Measurements from ENCODE around the gene NDUFV1.
"Not testable (repeated sequence)": the region's sequence is repeated elsewhere in the genome, so short reads cannot be mapped to it uniquely, and the experiment has no call there.

The NDUFV1 gene

DNA sequence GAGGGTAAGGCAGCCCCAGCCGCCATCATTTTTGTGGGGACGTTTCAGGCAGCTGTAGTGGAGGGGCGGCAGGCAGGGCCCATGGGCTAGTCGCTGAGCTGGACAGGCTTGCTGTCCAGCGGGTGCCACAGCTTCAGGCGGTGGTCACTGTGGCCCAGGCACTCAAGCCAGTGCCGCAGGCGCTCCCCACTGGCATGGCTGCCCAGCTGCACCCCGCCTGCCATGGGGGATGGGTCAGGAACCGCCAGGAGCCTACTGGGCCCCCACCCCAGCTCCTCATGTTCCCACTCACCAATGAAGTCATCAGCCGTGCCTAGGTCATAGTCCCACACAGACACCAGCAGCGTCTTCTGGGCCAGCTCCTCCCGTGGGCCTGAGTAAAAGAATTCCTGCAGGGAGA lies 6.0 kb downstream of the NDUFV1 start:
- DNase-seq: no peak

DNA sequence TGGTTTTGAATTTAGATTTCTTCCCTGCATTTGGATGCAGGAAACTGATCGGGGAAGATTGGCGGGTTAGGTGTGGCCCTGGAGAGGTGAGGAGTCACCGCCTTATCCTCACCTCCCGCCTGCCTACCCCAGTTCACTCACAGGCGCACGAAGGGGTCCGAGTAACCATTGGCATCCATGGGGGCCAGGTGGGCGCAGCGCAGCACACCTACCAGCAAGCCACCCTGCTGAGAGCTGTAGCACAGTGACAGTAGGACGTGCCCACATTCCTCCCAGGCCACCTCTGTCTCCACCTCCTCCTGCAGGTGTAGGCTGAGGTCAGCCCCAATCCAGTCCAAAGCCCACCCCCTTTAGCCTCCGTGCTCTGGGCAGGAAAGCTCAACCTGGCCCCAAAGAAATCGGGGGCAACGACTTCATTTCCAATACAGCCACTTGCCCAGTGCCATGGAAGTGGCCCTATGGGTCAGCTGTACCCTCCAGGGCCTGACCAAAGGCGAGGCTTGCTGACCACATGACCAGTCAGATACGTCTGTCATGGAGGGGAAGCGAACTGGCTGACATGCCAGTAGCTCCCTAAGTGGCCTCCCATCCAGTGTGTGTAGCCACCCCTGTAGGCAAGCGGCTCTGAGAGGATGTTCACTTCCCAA lies 6.7 kb downstream of the NDUFV1 start:
- no peak for DNase-seq

DNA sequence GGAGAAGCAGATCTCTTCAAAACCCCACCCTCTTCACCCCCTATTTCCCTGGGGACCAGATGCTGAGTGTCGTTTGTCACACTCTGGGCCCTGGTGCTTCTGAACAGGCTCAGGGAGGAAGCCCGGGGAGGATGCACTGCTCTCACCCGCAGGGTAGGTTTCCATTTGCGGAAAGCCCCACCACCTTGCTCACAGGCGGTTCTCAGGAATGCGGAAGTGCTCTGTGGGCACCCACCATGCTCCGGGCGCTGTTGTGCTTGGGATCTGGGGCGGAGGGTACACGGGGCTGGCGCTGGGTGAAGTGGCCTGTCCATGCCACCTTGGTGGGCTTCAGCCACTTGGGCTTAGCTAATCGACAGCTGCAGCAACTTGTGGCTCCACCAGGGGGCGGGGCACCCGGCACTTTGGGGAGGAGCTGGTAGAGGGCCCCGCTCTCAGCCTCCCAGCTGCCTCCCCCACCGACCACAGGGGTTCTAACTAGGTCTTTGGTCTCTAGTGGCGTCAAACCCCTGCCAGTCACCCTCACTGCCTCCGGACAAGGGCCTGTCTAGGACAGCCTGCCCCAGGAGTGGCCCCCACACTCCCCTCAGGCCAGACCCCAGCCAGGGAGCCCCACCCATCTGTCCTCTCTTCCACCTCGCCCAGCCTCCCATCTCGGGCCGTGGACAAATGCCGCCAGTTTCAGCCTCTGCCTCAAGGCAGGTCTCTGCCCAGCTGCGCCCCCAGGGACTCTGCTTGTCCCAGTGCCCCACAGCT lies 7.4 kb downstream of the NDUFV1 start:
- DNase-seq: peak; percentile 90

DNA sequence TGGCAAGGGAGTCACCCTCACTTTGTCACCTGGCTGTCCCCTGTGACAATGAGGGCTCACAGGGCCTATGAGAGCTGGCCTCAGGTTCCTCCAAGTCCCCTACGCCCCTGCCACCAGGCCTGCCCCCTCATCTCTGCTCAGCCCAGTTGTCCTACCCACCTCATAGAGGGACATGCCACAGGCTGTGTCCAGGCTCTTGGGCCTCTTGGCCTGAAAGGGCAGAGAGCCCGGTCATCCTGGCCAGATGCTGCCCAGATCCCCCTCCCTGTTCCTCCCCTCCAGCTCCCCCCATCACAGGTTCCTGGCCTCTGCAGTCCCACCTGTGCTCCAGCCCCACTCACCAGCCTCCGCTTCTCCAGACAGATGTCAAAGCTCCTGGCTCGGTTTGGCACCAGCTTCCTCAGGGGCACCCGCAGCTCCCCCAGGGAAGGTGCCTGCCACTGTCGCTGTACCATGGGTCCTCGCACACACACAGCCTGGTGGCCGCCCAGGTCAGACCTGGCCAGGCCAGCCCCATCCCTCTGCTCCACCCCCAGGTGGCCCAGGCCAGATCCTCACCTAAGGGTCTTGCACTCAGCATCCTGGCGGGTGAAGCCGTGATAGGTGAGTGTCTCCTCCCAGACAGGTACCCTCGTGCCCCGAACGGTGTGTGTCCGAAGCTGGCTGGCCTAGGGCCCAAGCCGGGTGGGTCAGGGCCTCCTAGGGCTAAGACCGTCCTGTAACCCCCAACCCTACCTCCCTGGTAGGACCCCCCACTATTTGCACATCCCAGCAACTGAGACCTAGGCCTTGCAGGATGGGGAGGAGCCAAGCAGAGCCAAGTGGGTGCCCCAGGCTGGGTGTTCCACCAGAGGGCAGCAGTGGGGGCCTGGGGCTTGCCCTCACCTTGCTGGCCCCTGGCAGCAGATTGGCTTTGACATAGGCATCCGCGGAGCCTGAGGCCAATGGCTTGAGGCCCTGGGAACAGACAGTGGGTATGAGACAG lies 8.3 kb downstream of the NDUFV1 start:
- DNase-seq: peak; percentile 60

DNA sequence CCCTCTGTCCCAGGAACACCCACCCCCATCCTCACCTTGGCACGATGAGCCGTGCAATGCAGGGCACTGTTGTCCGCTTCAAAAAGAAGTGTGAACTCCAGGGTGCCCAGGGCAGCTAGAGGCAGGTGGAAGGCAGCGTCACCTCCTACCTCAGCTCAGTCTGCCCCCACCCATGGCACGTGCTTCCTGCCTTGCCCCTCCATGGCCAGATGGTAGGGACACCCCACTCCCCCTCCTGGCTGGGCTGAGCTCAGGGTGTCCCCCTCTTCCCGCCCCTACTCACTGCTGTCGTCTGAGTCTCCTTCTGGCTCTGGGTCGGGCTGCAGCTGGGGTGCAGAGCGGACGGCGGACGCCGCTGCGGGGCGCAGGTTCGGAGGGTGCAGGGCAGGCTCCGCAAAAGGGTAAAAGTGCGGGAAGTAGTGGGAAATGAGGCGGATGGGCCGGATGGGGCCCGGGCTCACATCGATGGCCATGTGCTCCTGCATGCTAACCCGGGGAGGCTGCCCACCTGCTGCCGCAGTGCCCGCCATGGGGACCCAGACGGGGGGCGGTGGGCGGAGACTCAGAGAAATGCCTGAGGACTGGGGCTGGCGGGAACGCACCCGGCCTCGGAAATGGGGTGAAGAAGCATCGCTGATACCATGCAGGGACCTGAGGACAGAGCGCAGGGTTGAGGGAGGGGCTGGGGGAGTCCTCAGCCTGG lies 9.1 kb downstream of the NDUFV1 start:
- peak; percentile 36 for DNase-seq

DNA sequence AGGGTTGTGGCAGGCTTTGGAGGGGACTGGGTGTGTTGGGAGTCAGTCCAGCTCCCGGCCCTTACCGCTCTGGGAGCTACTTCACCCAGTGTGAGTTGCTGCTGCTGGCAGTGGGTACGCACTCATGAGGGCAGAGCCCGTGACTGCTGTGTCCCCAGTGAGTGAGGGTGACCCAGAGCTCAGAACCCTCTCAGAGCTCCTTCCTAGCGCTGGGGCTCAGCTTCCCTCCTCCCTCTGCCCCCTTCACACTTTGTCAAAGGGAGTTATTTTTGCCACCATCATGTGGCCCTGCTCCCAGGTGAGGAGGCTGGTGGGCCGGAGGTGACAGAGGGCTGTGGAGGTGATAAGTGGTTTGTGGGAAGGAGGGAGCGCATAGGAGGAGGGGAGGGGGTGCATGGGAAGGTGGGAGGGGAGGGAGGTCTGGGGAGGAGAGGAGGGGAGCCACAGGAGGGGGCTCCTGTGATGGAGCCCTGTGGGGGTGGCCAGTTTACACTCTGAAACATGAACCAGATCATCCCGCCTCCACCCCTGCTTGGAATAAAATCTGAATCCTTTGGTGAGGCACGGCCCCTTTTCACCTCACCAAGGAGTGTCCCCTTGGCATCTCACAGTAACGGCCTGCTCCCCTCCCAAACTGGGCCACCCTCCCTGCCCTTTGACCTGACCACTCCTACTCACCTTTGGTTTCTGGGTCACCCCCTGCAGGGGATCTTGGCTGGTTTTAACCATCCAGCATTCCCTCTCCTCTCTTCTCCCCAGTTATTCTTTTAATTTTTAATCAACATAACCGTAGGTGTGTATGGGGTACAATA lies 9.9 kb downstream of the NDUFV1 start:
- no peak for DNase-seq

DNA sequence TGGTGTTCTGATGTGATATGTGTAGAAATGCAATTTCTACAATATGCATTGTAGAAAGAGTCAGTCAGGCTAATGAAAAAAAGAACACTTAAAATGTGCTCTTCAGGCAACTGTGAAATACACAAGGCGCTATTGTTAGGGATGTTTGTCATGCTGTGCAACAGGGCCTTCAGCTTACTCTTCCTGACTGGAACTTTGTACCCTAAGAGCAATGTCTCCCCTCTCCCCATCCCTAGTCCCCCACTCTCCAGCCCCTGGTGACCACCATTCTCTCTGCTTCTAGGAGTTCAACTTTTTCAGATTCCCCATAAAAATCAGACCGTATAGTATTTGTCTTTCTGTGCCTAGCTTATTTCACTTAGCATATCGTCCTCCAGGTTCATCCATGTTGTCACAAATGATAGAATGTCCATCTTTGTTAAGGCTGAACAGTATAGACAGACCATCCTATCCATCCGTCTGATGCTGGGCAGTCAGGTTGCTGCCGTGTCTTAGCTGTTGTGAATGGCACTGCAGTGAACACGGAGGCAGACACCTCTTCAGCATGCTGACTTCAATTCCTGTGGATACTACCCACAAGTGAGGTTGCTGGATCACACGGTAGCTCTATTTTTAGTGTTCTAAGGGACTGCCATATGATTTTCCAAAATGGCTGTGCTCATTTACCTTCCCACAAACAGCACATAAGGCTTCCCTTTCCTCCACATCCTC lies 10.7 kb downstream of the NDUFV1 start:
- DNase-seq: no peak

DNA sequence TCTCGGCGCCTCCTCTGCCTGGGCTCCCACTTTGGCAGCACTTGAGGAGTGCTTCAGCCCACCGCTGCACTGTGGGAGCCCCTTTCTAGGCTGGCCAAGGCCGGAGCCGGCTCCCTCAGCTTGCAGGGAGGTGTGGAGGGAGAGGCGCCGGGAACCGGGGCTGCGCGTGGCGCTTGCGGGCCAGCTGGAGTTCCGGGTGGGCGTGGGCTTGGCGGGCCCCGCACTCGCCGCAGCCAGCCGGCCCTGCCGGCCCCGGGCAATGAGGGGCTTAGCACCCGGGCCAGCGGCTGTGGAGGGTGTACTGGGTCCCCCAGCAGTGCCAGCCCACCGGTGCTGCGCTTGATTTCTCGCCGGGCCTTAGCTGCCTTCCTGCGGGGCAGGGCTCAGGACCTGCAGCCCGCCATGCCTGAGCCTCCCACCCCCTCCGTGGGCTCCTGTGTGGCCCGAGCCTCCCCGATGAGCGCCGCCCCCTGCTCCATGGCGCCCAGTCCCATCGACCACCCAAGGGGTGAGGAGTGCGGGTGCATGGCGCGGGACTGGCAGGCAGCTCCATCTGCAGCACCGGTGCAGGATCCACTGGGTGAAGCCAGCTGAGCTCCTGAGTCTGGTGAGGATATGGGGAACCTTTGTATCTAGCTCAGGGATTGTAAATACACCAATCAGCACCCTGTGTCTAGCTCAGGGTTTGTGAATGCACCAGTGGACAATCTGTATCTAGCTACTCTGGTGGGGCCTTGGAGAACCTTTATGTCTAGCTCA lies 12.3 kb downstream of the NDUFV1 start:
- DNase-seq: not testable (repeated sequence)

DNA sequence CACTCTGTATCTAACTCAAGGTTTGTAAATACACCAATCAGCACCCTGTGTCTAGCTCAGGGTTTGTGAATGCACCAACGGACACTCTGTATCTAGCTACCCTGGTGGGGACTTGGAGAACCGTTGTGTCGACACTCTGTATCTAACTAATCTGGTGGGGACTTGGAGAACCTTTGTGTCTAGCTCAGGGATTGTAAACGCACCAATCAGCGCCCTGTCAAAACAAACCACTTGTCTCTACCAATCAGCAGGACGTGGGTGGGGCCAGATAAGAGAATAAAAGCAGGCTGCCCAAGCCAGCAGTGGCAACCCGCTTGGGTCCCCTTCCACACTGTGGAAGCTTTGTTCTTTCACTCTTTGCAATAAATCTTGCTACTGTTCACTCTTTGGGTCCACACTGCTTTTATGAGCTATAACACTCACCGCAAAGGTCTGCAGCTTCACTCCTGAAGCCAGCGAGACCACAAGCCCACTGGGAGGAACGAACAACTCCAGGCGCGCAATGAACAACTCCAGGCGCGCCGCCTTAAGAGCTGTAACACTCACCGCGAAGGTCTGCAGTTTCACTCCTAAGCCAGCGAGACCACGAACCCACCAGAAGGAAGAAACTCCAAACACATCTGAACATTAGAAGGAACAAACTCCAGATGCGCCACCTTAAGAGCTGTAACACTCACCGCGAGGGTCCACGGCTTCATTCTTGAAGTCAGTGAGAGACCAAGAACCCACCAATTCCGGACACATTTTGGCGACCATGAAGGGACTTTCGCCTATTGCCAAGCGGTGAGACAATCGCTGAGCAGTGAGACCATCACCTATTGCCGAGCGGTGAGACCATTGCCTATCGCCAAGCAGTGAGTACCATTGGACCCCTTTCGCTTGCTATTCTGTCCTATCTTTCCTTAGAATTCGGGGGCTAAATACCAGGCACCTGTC lies 13.2 kb downstream of the NDUFV1 start:
- not testable (repeated sequence) for DNase-seq

DNA sequence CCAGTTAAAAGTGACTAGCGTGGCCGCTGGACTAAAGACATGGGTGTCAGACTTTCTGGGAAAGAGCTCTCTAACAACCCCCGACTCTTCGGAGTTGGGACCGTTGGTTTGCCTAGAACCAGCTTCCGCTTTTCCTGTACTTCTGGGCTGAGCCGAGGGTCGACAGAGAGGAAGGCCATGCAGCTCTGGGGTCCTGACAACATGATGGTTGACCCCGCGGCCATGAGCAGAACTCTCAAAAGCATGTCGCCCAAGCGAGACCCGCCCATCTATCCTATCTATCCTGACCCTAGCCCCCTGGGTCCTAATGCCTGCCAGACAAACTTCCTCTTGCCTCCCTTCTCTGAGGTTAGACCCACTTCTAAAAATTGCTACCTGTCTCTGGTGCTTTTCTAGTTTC lies 13.9 kb downstream of the NDUFV1 start:
- DNase-seq: not testable (repeated sequence)

DNA sequence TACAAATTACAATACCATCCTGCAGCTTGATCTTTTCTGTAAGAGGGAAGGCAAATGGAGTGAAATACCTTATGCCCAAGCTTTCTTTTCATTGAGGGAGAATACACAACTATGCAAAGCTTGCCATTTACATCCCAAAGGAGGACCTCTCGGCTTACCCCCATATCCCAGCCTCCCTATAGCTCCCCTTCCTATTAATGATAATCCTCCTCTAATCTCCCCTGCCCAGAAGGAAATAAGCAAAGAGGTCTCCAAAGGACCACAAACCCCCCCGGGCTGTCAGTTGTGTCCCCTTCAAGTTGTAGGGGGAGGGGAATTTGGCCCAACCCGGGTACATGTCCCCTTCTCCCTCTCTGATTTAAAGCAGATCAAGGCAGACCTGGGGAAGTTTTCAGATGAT lies 15.2 kb downstream of the NDUFV1 start:
- DNase-seq: not testable (repeated sequence)

DNA sequence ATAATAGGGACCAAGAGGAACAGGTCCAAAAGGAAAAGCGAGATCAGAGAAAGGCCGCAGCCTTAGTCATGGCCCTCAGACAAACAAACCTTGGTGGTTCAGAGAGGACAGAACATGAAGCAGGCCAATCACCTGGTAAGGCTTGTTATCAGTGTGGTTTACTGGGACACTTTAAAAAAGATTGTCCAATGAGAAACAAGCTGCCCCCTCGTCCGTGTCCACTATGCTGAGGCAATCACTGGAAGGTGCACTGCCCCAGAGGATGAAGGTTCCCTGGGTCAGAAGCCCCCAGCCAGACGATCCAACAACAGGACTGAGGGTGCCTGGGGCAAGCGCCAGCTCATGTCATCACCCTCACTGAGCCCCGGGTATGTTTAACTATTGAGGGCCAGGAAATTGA lies 16.2 kb downstream of the NDUFV1 start:
- DNase-seq: not testable (repeated sequence)

DNA sequence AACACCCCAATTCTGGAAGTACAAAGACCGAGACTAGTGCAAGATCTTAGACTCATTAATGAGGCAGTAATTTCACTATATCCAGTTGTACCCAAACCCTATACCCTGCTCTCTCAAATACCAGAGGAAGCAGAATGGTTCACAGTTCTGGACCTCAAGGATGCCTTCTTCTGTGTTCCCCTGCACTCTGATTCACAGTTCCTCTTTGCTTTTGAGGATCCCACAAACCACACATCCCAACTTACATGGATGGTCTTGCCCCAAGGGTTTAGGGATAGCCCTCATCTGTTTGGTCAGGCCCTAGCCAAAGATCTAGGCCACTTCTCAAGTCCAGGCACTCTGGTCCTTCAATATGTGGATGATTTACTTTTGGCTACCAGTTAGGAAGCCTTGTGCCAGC lies 17.1 kb downstream of the NDUFV1 start:
- not testable (repeated sequence) for DNase-seq

DNA sequence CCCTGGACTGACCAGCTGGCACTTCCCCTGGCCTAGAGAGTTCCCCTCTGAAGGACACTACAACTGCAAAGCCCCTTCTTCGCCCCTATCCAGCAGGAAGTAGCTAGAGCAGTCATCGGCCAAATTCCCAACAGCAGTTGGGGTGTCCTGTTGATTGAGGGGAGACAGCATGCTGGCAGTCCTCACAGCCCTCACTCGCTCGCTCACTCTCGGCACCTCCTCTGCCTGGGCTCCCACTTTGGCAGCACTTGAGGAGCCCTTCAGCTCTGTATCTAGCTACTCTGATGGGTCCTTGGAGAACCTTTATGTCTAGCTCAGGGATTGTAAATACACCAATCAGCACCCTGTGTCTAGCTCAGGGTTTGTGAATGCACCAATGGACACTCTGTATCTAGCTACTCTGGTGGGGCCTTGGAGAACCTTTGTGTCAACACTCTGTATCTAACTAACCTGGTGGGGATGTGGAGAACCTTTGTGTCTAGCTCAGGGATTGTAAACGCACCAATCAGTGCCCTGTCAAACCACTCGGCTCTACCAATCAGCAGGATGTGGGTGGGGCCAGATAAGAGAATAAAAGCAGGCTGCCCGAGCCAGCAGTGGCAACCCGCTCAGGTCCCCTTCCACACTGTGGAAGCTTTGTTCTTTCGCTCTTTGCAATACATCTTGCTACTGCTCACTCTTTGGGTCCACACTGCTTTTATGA lies 19.5 kb downstream of the NDUFV1 start:
- DNase-seq: not testable (repeated sequence)

DNA sequence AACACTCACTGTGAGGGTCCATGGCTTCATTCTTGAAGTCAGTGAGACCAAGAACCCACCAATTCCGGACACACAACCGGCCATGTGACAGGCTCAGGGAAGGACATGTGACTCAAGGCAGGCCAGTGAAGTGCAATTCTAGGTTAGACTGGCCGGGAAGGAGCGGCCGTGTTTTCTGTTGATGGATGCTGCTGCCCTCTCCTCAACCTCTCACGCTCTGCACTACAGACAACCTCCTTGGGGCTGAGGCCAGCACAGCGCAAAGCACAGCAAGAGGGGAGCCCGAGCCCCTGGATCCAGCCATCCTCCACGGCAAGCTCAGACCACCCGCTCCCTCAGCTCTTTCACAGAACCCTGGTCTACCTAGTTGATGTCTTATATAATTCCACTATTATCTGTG lies 20.2 kb downstream of the NDUFV1 start:
- no peak for DNase-seq

DNA sequence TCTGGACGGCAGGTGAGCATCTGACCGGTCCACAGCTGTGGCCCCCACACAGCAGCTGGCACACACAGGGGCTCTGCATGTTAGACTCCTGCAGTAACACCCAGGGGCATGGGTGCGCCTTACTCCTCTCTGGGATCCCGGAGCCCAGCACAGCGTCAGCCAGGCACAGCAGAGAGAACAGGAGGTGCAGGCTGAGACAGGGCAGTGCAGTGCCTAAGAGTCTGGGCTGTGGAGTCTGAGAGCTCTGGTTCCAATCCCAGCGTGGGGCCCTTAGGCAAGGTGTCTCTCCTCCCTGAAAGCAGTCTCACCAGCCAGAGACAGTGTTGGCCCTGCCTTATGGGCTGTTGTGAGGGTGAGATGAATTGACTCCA lies 20.7 kb downstream of the NDUFV1 start:
- DNase-seq: no peak

DNA sequence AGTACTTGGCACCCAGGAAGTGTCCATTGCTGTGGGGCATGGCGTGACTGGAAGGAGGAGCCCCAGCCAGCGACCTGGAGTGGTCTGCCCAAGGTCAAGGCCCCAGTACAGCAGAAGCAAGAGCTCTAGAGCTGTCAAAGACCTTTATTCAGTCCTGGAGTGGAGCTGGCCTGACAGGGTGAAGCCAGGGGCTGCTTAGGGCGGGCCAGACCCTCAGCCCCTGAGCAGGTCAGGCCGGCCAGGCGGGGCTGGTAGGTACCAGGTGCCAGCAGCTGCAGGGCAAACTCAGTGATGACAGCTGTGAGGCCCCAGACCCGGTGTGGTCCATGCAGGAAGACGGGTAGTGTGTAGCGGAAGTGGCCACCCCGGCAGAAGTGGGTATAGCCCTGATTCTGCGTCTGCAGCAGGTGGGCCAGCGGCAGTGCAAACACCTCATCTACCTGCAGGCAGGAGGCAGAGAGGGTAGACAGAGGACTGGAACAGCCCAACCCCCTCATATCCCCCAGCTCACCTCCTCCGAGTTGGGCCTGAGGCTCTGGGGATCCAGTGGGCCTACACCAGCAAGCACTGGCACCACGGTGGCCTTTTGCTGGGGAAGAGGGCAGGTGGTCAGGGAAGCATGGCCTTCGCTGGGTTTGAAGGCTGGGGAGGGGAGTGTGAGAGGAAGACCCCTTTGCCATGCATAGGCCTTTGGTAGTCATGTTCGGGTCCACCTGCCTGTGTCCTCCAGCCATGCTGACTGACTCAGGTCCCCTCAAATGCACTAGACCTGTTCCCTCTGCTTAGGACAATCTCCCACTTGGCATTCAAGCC lies 21.3 kb downstream of the NDUFV1 start:
- DNase-seq: no peak
